Activated CD4-positive, CD25-positive, alpha-beta regulatory T cell (primary cell): ENCODE data around the gene CAMSAP1.
A peak's percentile ranks its signal among the peaks of the same experiment; 100 is the strongest.
"Not testable (repeated sequence)": the region's sequence is repeated elsewhere in the genome, so short reads cannot be mapped to it uniquely, and the experiment has no call there.

Source experiments
- DNase-seq, 4 experiments: peaks; one replicate each; lab custom pipeline; 2025; lab: John Stamatoyannopoulos, UW

CAMSAP1 gene

GRCh38 chr9:135920973-135921585 is 13.7 kb upstream of the CAMSAP1 start:
- DNase-seq: no peak

- DNase-seq: no peak
These were observed 13.0 kb upstream of the CAMSAP1 start for GRCh38 chr9:135920256-135920930.

- DNase-seq: no peak
These were observed 12.1 kb upstream of the CAMSAP1 start for GRCh38 chr9:135919318-135919890.

GRCh38 chr9:135916227-135916626 is 8.9 kb upstream of the CAMSAP1 start:
- DNase-seq: not testable (repeated sequence)

- DNase-seq: no peak
These were observed 7.6 kb upstream of the CAMSAP1 start for GRCh38 chr9:135914921-135915320.

GRCh38 chr9:135911233-135911632 is 3.9 kb upstream of the CAMSAP1 start:
- not testable (repeated sequence) for DNase-seq

- no peak for DNase-seq
These were observed 3.4 kb upstream of the CAMSAP1 start for GRCh38 chr9:135910757-135911156.

- DNase-seq: no peak
These were observed 2.9 kb upstream of the CAMSAP1 start for GRCh38 chr9:135910216-135910615.

GRCh38 chr9:135909371-135909770 is 2.0 kb upstream of the CAMSAP1 start:
- DNase-seq: no peak

GRCh38 chr9:135908754-135909204 is 1.4 kb upstream of the CAMSAP1 start:
- no peak for DNase-seq

GRCh38 chr9:135908093-135908753 is 877 bp upstream of the CAMSAP1 start:
- DNase-seq: no peak

GRCh38 chr9:135907006-135907430 is 328 bp downstream of the CAMSAP1 start:
- DNase-seq: no peak

GRCh38 chr9:135906291-135907005 is 898 bp downstream of the CAMSAP1 start:
- no peak for DNase-seq

- DNase-seq: peak in 2 of 4 experiments; percentile 25 to 26
These were observed 1.7 kb downstream of the CAMSAP1 start for GRCh38 chr9:135905380-135906258.

- DNase-seq: no peak
These were observed 3.4 kb downstream of the CAMSAP1 start for GRCh38 chr9:135903786-135904520.

GRCh38 chr9:135903358-135903656 is 4.0 kb downstream of the CAMSAP1 start:
- no peak for DNase-seq

- DNase-seq: no peak
These were observed 4.5 kb downstream of the CAMSAP1 start for GRCh38 chr9:135902655-135903357.

- no peak for DNase-seq
These were observed 5.5 kb downstream of the CAMSAP1 start for GRCh38 chr9:135901826-135902225.

GRCh38 chr9:135901031-135901758 is 6.2 kb downstream of the CAMSAP1 start:
- DNase-seq: no peak
